HepG2 (cell line): ENCODE data around the gene SUB1. TPM values are rescaled to one million over a fixed set of nuclear protein-coding genes. Genes with fewer than 3 reads are reported as not detected.

Experiments
- ADNP ChIP-seq: sonication (generic); formaldehyde crosslinking; IDR thresholded peaks from 2 replicates; pipeline ENCODE4 v1.4.0; 2020; ENCODE audit warnings: missing genetic modification reagents
- ARHGAP35 ChIP-seq: sonication (generic); formaldehyde crosslinking; IDR thresholded peaks from 2 replicates; pipeline ENCODE4 v1.9.0; 2022; ENCODE audit warnings: mild to moderate bottlenecking, inconsistent platforms, moderate library complexity, missing genetic modification reagents, borderline replicate concordance
- CAMTA2 ChIP-seq: sonication (generic); formaldehyde crosslinking; IDR thresholded peaks from 2 replicates; pipeline ENCODE4 v1.4.0; 2020; ENCODE audit warnings: mild to moderate bottlenecking, missing genetic modification reagents, borderline replicate concordance
- FOXK2 ChIP-seq: fragments of 450-650 bp; IDR thresholded peaks from 2 replicates; pipeline ENCODE4 v1.6.1; 2016
- GLI4 ChIP-seq: sonication (generic); formaldehyde crosslinking; IDR thresholded peaks from 2 replicates; pipeline ENCODE4 v1.5.1; 2020; ENCODE audit warnings: missing genetic modification reagents, mild to moderate bottlenecking, moderate library complexity, borderline replicate concordance
- HNRNPH1 ChIP-seq: fragments of 200-400 bp; formaldehyde crosslinking; optimal IDR thresholded peaks from 2 replicates; pipeline ENCODE3; 2017; ENCODE audit warnings: mild to moderate bottlenecking, low read depth, low read length
- KDM2A ChIP-seq: sonication (generic); formaldehyde crosslinking; IDR thresholded peaks from 2 replicates; pipeline ENCODE4 v1.4.0; 2020; ENCODE audit warnings: low read depth, missing genetic modification reagents, borderline replicate concordance
- KLF6 ChIP-seq: IDR thresholded peaks from 2 replicates; pipeline ENCODE4 v1.8.0; 2016; ENCODE audit warnings: missing biosample characterization, missing genetic modification reagents
- MAFK ChIP-seq, 2 experiments: IDR thresholded peaks in 1 of 2; conservative IDR thresholded peaks in 1 of 2; 2 replicates each; pipeline ENCODE4 v1.6.1; 2011; ENCODE audit warnings: improper control_type of control experiment in 2 of 2, low read length in 2 of 2
- MEIS1 ChIP-seq: sonication (generic); formaldehyde crosslinking; IDR thresholded peaks from 2 replicates; pipeline ENCODE4 v1.9.0; 2021; ENCODE audit warnings: mild to moderate bottlenecking, missing genetic modification reagents, moderate library complexity, borderline replicate concordance
- NFIB ChIP-seq: sonication (generic); formaldehyde crosslinking; IDR thresholded peaks from 2 replicates; pipeline ENCODE4 v1.9.0; 2021; ENCODE audit warnings: missing genetic modification reagents, mild to moderate bottlenecking, borderline replicate concordance
- RBFOX2 ChIP-seq: fragments of 200-400 bp; formaldehyde crosslinking; IDR thresholded peaks from 2 replicates; pipeline ENCODE4 v1.6.1; 2017; ENCODE audit warnings: low read depth, mild to moderate bottlenecking, low read length
- REL ChIP-seq: sonication (generic); formaldehyde crosslinking; conservative IDR thresholded peaks from 2 replicates; pipeline ENCODE4 v1.8.0; 2022; ENCODE audit warnings: mild to moderate bottlenecking, missing genetic modification reagents, moderate library complexity
- SALL1 ChIP-seq: sonication (generic); formaldehyde crosslinking; IDR thresholded peaks from 2 replicates; pipeline ENCODE4 v1.8.0; 2022; ENCODE audit warnings: mild to moderate bottlenecking, missing genetic modification reagents
- SMAD1 ChIP-seq: sonication (generic); formaldehyde crosslinking; IDR thresholded peaks from 2 replicates; pipeline ENCODE4 v1.4.0; 2020; ENCODE audit warnings: missing genetic modification reagents, low read depth, mild to moderate bottlenecking, borderline replicate concordance
- ZBTB10 ChIP-seq: sonication (generic); formaldehyde crosslinking; IDR thresholded peaks from 2 replicates; pipeline ENCODE4 v1.4.0; 2020; ENCODE audit warnings: missing genetic modification reagents, borderline replicate concordance
- ZMYM3 ChIP-seq: sonication (generic); formaldehyde crosslinking; IDR thresholded peaks from 2 replicates; pipeline ENCODE4 v1.5.1; 2020; ENCODE audit warnings: mild to moderate bottlenecking, missing genetic modification reagents
- ZNF160 ChIP-seq: sonication (generic); formaldehyde crosslinking; IDR thresholded peaks from 2 replicates; pipeline ENCODE4 v1.8.0; 2022; ENCODE audit warnings: mild to moderate bottlenecking, inconsistent platforms, missing genetic modification reagents
- ZNF180 ChIP-seq: sonication (generic); formaldehyde crosslinking; IDR thresholded peaks from 2 replicates; pipeline ENCODE4 v1.4.0; 2020; ENCODE audit warnings: low read depth, missing genetic modification reagents, borderline replicate concordance
- ZNF431 ChIP-seq: sonication (generic); formaldehyde crosslinking; IDR thresholded peaks from 2 replicates; pipeline ENCODE4 v1.9.0; 2022; ENCODE audit warnings: missing genetic modification reagents, low read depth, mild to moderate bottlenecking, borderline replicate concordance
- ZNF546 ChIP-seq: sonication (generic); formaldehyde crosslinking; conservative IDR thresholded peaks from 2 replicates; pipeline ENCODE4 v1.8.1; 2023; ENCODE audit warnings: mild to moderate bottlenecking, missing genetic modification reagents
- ZNF678 ChIP-seq: sonication (generic); formaldehyde crosslinking; IDR thresholded peaks from 2 replicates; pipeline ENCODE4 v1.4.0; 2020; ENCODE audit warnings: mild to moderate bottlenecking, missing genetic modification reagents
- ZNF781 ChIP-seq: sonication (generic); formaldehyde crosslinking; IDR thresholded peaks from 2 replicates; pipeline ENCODE4 v1.5.1; 2020; ENCODE audit warnings: borderline replicate concordance, mild to moderate bottlenecking, missing genetic modification reagents; ENCODE audit errors: not compliant biosample characterization
- ZNF816 ChIP-seq: sonication (generic); formaldehyde crosslinking; IDR thresholded peaks from 2 replicates; pipeline ENCODE4 v1.8.0; 2022; ENCODE audit warnings: missing genetic modification reagents, mild to moderate bottlenecking, borderline replicate concordance
- ZNF850 ChIP-seq: sonication (generic); formaldehyde crosslinking; conservative IDR thresholded peaks from 2 replicates; pipeline ENCODE4 v1.9.0; 2021; ENCODE audit warnings: mild to moderate bottlenecking, missing genetic modification reagents
- polyA plus RNA-seq, 8 experiments: library from polyadenylated mRNA; depleted of rRNA in 3 of 8; stranded (reverse) in 7 of 8; unstranded in 1 of 8; fragments of >200 nt; fragmentation: Illumina TruSeq in 4 of 8; extraction: Trizol in 4 of 8; gene quantifications; 2 replicates each; pipeline versions ENCODE4 v1.2.1 to v1.2.3, GENCODE V29; 2011 to 2016; ENCODE audit warnings: low read depth in 4 of 8, missing spikeins in 1 of 8, mixed read lengths in 1 of 8; ENCODE audit not compliant: insufficient read depth in 1 of 8
- total RNA-seq, 5 experiments: library from RNA; depleted of rRNA; stranded (reverse); fragments of >200 nt; fragmentation: Illumina TruSeq; extraction: Trizol; gene quantifications; 2 replicates each; pipeline ENCODE4 v1.2.3, GENCODE V29; 2016; ENCODE audit warnings: low read depth in 1 of 5
- TF ChIP-seq, protein P1 (sequence below): sonication (generic); formaldehyde crosslinking; IDR thresholded peaks from 2 replicates; pipeline ENCODE4 v1.8.0; 2022; ENCODE audit warnings: mild to moderate bottlenecking, missing genetic modification reagents, borderline replicate concordance

Gene SUB1
- total and polyA plus RNA-seq, 2 of the 13 experiments (the other 11 are each of a cell fraction or from before 2014, with no cell fraction given) = 182 to 693 TPM

DNA sequence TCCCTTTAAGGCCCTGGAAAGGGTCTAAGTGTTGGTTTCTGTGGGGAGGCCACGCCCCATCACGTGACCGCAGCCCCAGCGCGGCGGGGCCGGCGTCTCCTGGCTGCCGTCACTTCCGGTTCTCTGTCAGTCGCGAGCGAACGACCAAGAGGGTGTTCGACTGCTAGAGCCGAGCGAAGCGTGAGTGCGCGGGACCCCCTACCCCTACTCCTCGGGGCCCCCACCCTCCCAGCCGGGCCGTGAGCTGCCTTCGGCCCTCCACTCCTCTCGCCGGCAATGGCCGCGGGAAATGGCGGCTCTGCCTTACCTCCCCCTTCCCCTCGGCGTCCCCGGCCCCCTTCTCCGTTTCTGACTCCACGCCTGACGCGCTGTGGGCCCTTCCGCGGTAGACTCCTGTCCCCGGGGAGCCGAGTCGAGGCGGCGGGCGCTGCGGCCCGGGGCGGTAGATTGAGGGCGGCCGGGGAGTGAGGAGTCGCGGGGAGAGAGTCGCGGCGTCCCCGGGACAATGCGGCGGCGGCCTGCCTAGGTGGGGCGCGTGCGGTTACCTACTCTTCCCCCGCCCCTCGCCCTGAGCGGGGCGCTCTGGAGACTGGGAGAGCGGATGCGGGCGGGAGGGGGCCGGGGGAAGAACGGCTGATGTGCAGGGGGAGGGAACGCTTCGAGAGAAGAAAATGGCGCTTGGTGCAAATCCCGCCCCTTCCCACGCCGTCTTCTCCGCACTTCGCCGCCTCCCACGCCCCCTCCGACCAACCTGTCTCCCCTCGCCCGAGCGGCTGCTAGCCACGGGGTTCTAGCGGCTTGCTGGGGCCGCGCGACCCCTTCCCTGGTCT lies at the start of gene SUB1 (continued):
- TF ChIP-seq ZNF180 (no peak), ADNP (CRISPR knock-in tag) (no peak), HNRNPH1 (no peak), KDM2A (CRISPR knock-in tag) (peak; percentile 91), KLF6 (peak; percentile 77), MEIS1 (CRISPR knock-in tag) (no peak), ZNF546 (peak; percentile 64; the same call in 1 of the 2 replicates), GLI4 (no peak), SALL1 (peak; percentile 66), ZNF160 (no peak), ARHGAP35 (CRISPR knock-in tag) (no peak), SMAD1 (CRISPR knock-in tag) (0 out of 2 replicates have a peak, but pooled peaks have one; percentile 25), ZNF781 (CRISPR knock-in tag) (no peak), CAMTA2 (CRISPR knock-in tag) (no peak), REL (peak; percentile 84; the same call in 1 of the 2 replicates), ZMYM3 (CRISPR knock-in tag) (peak; percentile 45; the same call in 1 of the 2 replicates), ZNF816 (CRISPR knock-in tag) (no peak; the same call in 1 of the 2 replicates), ZNF431 (CRISPR knock-in tag) (peak; percentile 33; the same call in 1 of the 2 replicates), RBFOX2 (peak; percentile 97), ZBTB10 (CRISPR knock-in tag) (no peak), NFIB (no peak), ZNF850 (CRISPR knock-in tag) (no peak), MAFK (conservative IDR thresholded peaks at IDR 0.05 in 1 of 2, IDR thresholded peaks at IDR 0.05 in 1 of 2; ENCODE audit: low read length in 2 of 2) (no peak), FOXK2 (no peak), ZNF678 (CRISPR knock-in tag) (no peak)
- TF ChIP-seq, protein P1, sequence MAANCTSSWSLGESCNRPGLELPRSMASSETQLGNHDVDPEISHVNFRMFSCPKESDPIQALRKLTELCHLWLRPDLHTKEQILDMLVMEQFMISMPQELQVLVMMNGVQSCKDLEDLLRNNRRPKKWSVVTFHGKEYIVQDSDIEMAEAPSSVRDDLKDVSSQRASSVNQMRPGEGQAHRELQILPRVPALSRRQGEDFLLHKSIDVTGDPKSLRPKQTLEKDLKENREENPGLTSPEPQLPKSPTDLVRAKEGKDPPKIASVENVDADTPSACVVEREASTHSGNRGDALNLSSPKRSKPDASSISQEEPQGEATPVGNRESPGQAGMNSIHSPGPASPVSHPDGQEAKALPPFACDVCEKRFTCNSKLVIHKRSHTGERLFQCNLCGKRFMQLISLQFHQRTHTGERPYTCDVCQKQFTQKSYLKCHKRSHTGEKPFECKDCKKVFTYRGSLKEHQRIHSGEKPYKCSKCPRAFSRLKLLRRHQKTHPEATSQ (CRISPR knock-in tag) = peak; percentile 63; the same call in 1 of the 2 replicates
